Cardiac septum (tissue), 1 donor: ENCODE results near the gene PKD1. TPM values are rescaled to one million over a fixed set of nuclear protein-coding genes. Genes with fewer than 3 reads are reported as not detected.
"Not testable (repeated sequence)": the region's sequence is repeated elsewhere in the genome, so short reads cannot be mapped to it uniquely, and the experiment has no call there.

ENCODE experiments used
- DNase-seq: peaks from one replicate; pipeline ENCODE4 v3.0.0-alpha.2; 2020; ENCODE audit warnings: low spot score
- intact Hi-C: fragments of 100-400 bp; cut with DNase I; formaldehyde crosslinking; loops from one replicate; pipeline ENCODE4 v1.14.0; 2022
- total RNA-seq: library from RNA; stranded (reverse); fragmentation: NEBNext Ultra II Directional; extraction: Animal tissue kit (Norgen Biotek cat#: 25700); gene quantifications from one replicate; pipeline ENCODE4 v1.2.1, GENCODE V29; 2021
- donor health status: DM: no; HTN: no; CAD: no.

Gene PKD1
- total RNA-seq, 1 donor from 2014 or later, result 178 TPM

GRCh38 chr16:2112539-2113106 lies 23.1 kb downstream of the PKD1 start:
- DNase-seq, intact Hi-C loops: not testable (repeated sequence)

- DNase-seq, intact Hi-C loops: not testable (repeated sequence)
Measured at GRCh38 chr16:2111412-2112335, 24.0 kb downstream of the PKD1 start.

DNA sequence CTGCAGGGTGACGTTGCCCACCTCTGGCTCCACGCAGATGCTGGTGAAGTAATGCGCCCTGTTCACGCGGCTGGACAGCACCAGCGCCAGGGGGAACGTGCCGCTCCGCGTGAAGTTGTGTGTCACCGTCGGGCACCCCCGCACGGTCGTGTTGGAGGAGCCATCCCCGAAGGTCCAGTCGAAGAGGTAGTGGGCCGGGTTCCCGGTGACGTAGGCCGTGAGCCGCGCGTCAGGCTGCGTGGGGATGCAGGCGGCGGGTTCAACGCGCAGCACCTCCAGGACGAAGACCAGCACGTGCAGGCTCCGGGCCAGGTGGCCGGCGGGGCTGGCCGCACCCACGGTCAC lies 24.7 kb downstream of the PKD1 start:
- intact Hi-C loops, DNase-seq: not testable (repeated sequence)

DNA sequence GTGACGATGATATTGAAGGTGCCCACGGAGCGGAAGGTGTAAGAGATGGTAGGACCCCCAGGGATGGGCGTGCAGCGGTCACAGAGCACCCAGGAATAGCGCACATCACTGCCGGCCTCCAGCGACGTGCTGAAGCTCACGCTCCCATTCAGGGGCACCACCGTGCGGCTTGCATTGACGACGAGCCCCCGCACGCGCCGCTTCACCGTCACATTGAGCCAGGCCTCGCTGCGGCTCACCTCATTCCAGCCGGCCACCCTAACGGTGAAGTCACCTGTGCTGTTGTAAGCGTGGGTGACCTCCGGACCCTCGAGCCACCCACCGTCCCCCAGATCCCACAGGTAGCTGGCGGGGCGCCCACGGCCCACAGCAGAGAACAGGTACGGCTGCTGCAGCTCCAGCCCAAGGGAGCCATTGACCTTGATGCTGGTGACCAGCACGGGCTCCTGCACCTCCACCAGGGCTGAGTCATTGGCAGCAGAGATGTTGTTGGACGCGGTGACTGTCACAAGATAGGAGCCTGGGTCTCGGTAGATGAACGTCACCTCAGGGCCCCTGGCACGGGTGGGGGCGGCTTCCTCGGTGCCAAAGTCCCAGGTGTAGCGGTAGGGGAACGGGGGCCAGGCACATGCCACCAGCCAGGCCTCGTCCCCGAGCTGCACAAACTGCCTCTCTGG lies 25.2 kb downstream of the PKD1 start:
- intact Hi-C loops, result not testable (repeated sequence)

DNA sequence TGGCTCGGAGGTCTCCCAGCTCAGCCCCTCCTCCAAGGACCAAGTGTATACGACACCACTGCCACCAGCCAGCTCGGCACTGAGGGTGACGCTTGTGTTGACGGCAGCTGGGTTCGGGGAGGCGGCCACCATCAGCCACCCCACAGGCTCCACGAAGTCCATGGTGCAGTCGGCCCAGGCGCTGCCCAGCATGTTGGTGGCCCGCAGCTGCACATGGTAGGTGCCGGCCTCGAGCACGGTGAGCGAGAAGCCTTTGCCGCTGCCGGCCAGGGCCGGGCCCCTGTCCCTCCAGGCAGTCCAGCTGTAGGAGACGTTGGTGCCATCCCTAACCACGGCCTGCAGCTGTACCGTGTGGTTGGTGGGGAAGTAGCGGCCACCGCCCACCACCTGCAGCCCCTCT lies 25.8 kb downstream of the PKD1 start:
- DNase-seq, intact Hi-C loops: not testable (repeated sequence)

More for the DNA sequence above, 25.2 kb downstream of the PKD1 start:
- not testable (repeated sequence) for DNase-seq

GRCh38 chr16:2109271-2109580 lies 26.5 kb downstream of the PKD1 start:
- DNase-seq, intact Hi-C loops: not testable (repeated sequence)

DNA sequence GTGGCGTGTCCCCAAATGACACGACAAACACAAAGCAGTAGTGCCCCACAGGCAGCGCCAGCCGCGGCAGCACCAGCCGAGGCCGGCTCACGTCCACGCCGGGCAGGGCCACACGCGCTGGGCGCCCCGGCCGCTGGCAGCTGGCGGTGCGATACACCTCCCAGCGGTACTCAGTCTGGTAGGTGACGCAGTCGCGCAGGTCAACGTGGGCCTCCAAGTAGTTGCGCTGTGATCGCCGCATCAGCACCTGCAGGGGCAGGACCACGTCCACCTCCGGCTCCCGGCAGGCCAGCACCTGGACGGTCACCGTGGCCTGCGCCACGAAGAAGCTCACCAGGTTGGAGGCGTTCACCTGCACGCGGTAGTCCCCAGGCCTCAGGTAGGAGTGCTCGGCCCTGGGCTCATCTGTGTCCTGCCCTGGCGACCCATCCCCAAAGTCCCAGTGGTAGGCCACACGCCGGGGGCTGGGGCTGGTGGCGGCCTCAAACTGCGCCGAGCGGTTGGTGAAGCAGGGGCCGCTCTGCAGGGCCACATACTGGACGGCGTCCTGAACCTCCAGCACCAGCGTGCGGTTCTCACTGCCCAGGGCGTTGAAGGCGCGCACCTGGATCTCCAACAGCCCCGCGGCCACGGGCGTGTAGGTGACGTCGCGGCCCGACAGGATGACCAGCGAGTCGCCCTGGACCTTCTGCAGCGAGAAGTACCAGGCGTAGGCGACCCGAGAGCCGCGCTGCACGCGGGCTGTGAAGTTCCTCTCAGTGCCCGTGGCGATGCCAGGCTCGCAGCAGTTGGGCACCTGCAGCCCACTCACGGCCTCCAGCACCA lies 27.0 kb downstream of the PKD1 start:
- intact Hi-C loops, DNase-seq: not testable (repeated sequence)

DNA sequence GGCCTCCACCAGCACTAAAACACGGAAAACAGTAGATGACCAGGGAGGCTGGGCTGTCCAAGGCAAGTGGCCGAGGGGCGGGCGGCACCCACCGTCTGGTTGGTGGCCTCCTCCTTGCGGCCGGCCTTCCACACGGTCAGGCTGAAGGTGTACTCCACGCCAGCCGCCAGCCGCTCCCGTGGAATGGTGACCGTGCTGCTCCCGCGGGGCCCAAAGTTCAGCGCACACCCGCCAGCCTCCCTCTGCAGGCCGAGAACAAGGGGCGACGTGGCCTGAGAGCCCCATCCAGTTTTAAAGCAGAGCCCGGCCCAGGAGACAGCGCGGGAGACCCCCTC lies 27.9 kb downstream of the PKD1 start:
- DNase-seq, intact Hi-C loops: not testable (repeated sequence)

- DNase-seq, intact Hi-C loops: not testable (repeated sequence)
Measured at GRCh38 chr16:2107121-2107790, 28.4 kb downstream of the PKD1 start.

DNA sequence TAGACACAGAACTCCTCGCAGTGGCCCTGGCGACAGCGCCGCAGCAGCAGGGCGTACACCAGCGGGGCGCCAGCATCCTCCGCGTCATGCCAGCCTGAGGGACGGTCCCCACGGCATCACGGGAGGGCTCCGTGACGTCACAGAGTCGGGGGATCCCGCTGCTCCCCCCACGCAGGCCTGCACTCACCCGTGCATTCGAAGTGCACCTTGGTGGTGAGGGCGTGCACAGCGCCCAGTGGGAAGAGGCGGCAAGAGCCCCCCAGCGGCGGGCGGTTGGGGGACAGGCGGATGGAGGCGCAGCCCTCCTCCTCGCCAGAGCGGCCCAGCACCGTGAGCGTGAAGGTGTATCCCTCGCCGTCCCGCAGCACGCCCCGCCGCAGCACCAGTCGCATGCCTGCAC lies 29.5 kb downstream of the PKD1 start:
- DNase-seq, intact Hi-C loops: not testable (repeated sequence)

GRCh38 chr16:2105769-2106168 lies 29.9 kb downstream of the PKD1 start:
- DNase-seq, intact Hi-C loops: not testable (repeated sequence)

DNA sequence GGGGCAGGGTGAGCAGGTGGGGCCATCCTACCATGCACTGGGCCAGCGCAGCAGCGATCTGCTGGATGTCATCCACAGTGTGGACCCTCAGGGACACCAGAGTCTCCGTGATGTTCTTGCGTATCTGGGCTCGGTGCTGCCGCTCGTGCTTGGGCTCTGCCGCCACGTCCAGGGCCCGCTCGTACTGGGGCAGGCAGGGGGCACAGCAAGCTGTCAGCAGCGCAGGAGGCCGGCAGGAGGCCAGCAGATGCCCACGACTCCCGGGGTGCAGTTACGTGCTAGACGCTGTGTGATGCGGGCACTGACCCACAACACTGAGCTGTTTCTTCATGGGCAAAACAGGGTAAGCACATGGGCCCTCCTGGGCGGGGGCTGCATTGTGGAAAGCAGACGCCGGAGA lies 30.4 kb downstream of the PKD1 start:
- DNase-seq, result not testable (repeated sequence)

DNA sequence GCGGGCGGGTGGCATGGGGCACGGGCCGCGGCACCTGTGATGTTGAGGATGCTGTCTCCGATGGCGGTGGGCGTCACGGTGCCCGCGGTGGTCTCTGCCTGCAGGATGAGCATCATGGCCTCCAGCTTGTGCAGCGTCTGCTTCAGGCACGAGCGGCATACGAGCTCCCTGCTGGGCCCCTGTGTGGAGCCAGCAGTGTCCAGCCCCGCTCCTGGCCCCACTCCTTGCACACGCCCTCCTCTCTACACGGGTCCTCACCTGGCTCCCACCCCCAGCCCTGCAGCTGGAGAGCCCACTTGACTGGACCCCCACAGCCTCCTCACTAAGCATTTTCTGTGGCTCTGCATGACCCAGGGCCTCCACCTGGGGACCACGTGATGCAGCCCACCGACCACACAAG lies 31.2 kb downstream of the PKD1 start:
- DNase-seq, intact Hi-C loops: not testable (repeated sequence)

More for the DNA sequence above, 30.4 kb downstream of the PKD1 start:
- intact Hi-C loops, result not testable (repeated sequence)

GRCh38 chr16:2102471-2102870 lies 33.2 kb downstream of the PKD1 start:
- DNase-seq, result no peak
- intact Hi-C loops, result no loop called here

GRCh38 chr16:2101581-2101980 lies 34.1 kb downstream of the PKD1 start:
- intact Hi-C loops, DNase-seq: not testable (repeated sequence)

DNA sequence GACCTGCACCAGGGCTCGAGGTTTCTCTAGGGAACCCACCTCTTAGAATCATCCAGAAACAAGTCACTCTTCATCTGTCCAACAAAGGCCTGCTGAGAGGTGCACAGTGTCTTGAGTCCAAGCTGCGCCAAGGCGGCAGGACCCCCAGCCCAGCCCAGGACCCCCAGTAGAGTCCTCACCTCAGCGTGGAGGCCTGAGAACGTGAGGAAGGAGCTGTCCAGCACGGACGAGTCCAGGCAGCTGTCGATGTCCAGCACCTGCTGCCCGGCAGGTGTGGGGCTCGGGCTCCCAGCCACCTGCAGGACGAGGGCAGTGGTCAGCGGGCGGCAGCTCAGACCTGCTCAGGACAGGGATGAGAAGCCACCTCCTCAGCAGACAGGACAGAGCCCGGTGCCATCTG lies 38.0 kb downstream of the PKD1 start:
- DNase-seq, intact Hi-C loops: not testable (repeated sequence)

DNA sequence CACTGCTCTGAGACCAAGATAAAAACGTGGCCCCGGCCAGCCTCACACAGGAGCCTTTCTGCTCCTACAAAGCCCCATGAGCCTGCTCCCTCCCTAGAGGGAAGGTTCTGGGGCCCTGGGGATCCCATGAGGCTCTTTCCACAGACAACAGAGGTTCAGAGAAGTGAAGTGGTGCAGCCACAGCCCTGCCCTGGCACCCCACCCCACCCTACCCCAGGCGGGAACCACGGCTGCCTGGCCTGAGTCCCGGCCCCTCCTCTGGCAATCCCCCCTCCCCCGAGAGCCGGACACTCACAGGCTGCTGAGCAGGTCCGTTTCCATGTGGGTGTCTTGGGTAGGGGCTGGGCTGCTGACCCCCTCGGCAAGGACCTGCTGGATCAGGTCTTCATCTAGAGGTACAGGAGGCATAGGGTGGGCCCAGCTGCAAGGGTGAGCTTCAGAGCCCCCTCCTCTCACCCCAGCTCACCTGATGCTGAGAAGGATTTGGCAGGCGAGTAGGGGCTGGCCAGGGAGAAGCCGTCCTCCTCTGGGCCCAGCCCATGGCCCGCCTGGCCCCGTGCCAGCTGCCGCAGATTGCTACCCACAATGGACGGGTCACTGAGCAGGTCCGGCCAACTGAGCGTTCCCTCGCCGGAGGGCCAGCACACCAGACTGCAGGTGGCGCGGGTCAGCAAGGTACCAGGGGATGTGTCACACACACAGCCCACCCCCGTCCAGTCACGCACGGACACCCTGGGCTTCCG lies 38.7 kb downstream of the PKD1 start:
- no peak for DNase-seq
- intact Hi-C loops, result no loop called here

GRCh38 chr16:2095918-2096582 lies 39.6 kb downstream of the PKD1 start:
- no peak for DNase-seq
- intact Hi-C loops, result no loop called here
